CD14-positive monocyte (primary cell): ENCODE results near the gene OR13A1. TPM values are rescaled to one million over a fixed set of nuclear protein-coding genes. Genes with fewer than 3 reads are reported as not detected.
"Not testable (repeated sequence)": the region's sequence is repeated elsewhere in the genome, so short reads cannot be mapped to it uniquely, and the experiment has no call there.

Experiments used
- DNase-seq, 3 donors: peaks; one replicate each; pipeline ENCODE4 v3.0.0-alpha.2; 2011 to 2022
- H2AFZ ChIP-seq: 2 replicates; pipeline ENCODE4 v1.6.0; 2012; ENCODE audit warnings: mild to moderate bottlenecking, low read depth, low read length, inconsistent platforms; ENCODE audit not compliant: insufficient read depth, poor library complexity, severe bottlenecking
- H3K27ac ChIP-seq, 2 donors: 1 replicate in 1 of 2; 2 replicates in 1 of 2; pipeline ENCODE4 v1.5.1; 2012 to 2013; ENCODE audit warnings: low read length in 2 of 2, control low read depth in 1 of 2, inconsistent platforms in 1 of 2, low read depth in 1 of 2, mild to moderate bottlenecking in 1 of 2
- H3K27me3 ChIP-seq, 2 donors: one replicate each; pipeline versions ENCODE4 v1.6.0 to v1.6.1; 2011 to 2013; ENCODE audit warnings: low read length in 2 of 2; ENCODE audit not compliant: control insufficient read depth in 2 of 2, insufficient read depth in 2 of 2
- H3K36me3 ChIP-seq, 2 donors: replicated peaks in 1 of 2; 1 replicate in 1 of 2; 2 replicates in 1 of 2; pipeline versions ENCODE4 v1.5.1 to v1.6.1; 2012 to 2013; ENCODE audit warnings: low read length in 2 of 2, control low read depth in 1 of 2, inconsistent platforms in 1 of 2, mild to moderate bottlenecking in 1 of 2; ENCODE audit not compliant: insufficient read depth in 2 of 2, control insufficient read depth in 1 of 2
- H3K4me1 ChIP-seq, 2 donors: 1 replicate in 1 of 2; 2 replicates in 1 of 2; pipeline versions ENCODE4 v1.5.1 to v1.6.1; 2012 to 2013; ENCODE audit warnings: low read length in 2 of 2, control low read depth in 1 of 2, inconsistent platforms in 1 of 2, mild to moderate bottlenecking in 1 of 2, moderate library complexity in 1 of 2; ENCODE audit not compliant: insufficient read depth in 2 of 2, control insufficient read depth in 1 of 2
- H3K4me2 ChIP-seq: replicated peaks from 2 replicates; pipeline ENCODE3; 2012; ENCODE audit warnings: low read length, moderate library complexity, mild to moderate bottlenecking; ENCODE audit not compliant: poor library complexity, severe bottlenecking; ENCODE audit errors: extremely low read depth
- H3K4me3 ChIP-seq, 3 experiments: fragments of 200-600 bp in 1 of 3; sonication (generic) in 1 of 3; replicated peaks in 1 of 3; 1 replicate in 2 of 3; 2 replicates in 1 of 3; pipeline ENCODE4 v1.5.1; 2011 to 2013; ENCODE audit warnings: low read length in 3 of 3, mild to moderate bottlenecking in 3 of 3, control low read depth in 2 of 3, low read depth in 2 of 3, inconsistent platforms in 1 of 3, moderate library complexity in 1 of 3
- H3K79me2 ChIP-seq: 2 replicates; pipeline ENCODE4 v1.6.0; 2012; ENCODE audit warnings: mild to moderate bottlenecking, control low read depth, inconsistent platforms, low read length, moderate library complexity; ENCODE audit not compliant: insufficient read depth
- H3K9ac ChIP-seq: 2 replicates; pipeline ENCODE4 v1.6.0; 2017; ENCODE audit warnings: low read length, mild to moderate bottlenecking; ENCODE audit not compliant: insufficient read depth, poor library complexity, severe bottlenecking
- H3K9me3 ChIP-seq, 2 donors: replicated peaks in 1 of 2; 1 replicate in 1 of 2; 2 replicates in 1 of 2; pipeline versions ENCODE4 v1.5.1 to v1.6.1; 2012 to 2013; ENCODE audit warnings: low read length in 2 of 2, control low read depth in 1 of 2; ENCODE audit not compliant: control insufficient read depth in 1 of 2, insufficient read depth in 1 of 2
- H4K20me1 ChIP-seq: 2 replicates; pipeline ENCODE4 v1.6.0; 2012; ENCODE audit warnings: mild to moderate bottlenecking, low read length, control low read depth, moderate library complexity; ENCODE audit not compliant: insufficient read depth
- H3K27ac Mint-ChIP-seq, 7 donors: one replicate each; pipeline ENCODE4 v1.8.0; 2020; ENCODE audit warnings: mild to moderate bottlenecking in 7 of 7, mixed read lengths in 7 of 7, moderate library complexity in 6 of 7, inconsistent platforms in 2 of 7
- H3K27me3 Mint-ChIP-seq, 3 donors: one replicate each; pipeline ENCODE4 v1.8.0; 2021 to 2022; ENCODE audit warnings: low read depth in 3 of 3, mild to moderate bottlenecking in 3 of 3, mixed read lengths in 3 of 3, moderate library complexity in 3 of 3, inconsistent platforms in 1 of 3
- H3K36me3 Mint-ChIP-seq, 2 donors: one replicate each; pipeline ENCODE4 v1.8.0; 2020; ENCODE audit warnings: mixed read lengths in 2 of 2, inconsistent platforms in 1 of 2, mild to moderate bottlenecking in 1 of 2
- H3K4me1 Mint-ChIP-seq: one replicate; pipeline ENCODE4 v1.8.0; 2020; ENCODE audit warnings: mild to moderate bottlenecking, mixed read lengths
- H3K4me3 Mint-ChIP-seq, 2 donors: one replicate each; pipeline ENCODE4 v1.8.0; 2020; ENCODE audit warnings: mild to moderate bottlenecking in 2 of 2, mixed read lengths in 2 of 2, moderate library complexity in 1 of 2
- H3K9me3 Mint-ChIP-seq, 7 donors: one replicate each; pipeline ENCODE4 v1.8.0; 2020 to 2022; ENCODE audit warnings: mixed read lengths in 7 of 7, mild to moderate bottlenecking in 6 of 7, moderate library complexity in 6 of 7, inconsistent platforms in 2 of 7
- WGBS: methylation state at CpG from one replicate; pipeline ENCODE4 v1.1.5; 2013; ENCODE audit warnings: missing lambda C conversion rate; ENCODE audit not compliant: insufficient coverage; 5-methylcytosine and 5-hydroxymethylcytosine counted together
- intact Hi-C, 2 donors: fragments of 100-400 bp; cut with micrococcal nuclease; formaldehyde crosslinking; loops; one replicate each; pipeline versions ENCODE4 v1.15.0 to v1.15.1; 2023
- polyA plus RNA-seq, 3 donors: library from polyadenylated mRNA; depleted of rRNA in 1 of 3; unstranded in 2 of 3; stranded (reverse) in 1 of 3; fragments of 300-500 nt in 2 of 3; fragments of >200 nt in 1 of 3; fragmentation: Illumina TruSeq in 2 of 3; gene quantifications; 1 replicate in 2 of 3; 2 replicates in 1 of 3; pipeline ENCODE4 v1.2.3, GENCODE V29; 2012 to 2021
- TF ChIP-seq, protein P1 (sequence below): fragments of 200-600 bp; IDR thresholded peaks from one replicate; pipeline ENCODE4 v1.8.0; 2022; ENCODE audit warnings: antibody characterized with exemption, mild to moderate bottlenecking

Gene OR13A1
- polyA plus RNA-seq, 3 donors = 0.08 to 0.14 TPM; not detected in 1

DNA sequence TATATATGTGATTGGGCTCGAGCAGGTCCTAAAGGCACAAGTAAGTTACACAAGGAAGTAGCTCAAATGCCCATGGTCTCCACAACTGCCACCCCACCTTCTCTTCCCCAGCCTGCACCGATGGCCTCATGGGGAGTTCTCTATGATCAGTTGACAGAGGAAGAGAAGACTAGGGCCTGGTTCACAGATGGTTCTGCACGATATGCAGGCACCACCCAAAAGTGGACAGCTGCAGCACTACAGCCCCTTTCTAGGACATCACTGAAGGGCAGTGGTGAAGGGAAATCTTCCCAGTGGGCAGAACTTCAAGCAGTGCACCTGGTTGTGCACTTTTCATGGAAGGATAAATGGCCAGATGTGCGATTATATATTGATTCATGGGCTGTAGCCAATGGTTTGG, 25.0 kb upstream of the OR13A1 start:
- H3K27me3 ChIP-seq, intact Hi-C loops, H3K27ac Mint-ChIP-seq, H3K9me3 ChIP-seq, H3K27me3 Mint-ChIP-seq, H3K36me3 Mint-ChIP-seq, H3K4me1 ChIP-seq, H3K27ac ChIP-seq, H3K4me3 ChIP-seq, H3K4me2 ChIP-seq, H3K4me1 Mint-ChIP-seq, H3K9ac ChIP-seq, H3K36me3 ChIP-seq, H4K20me1 ChIP-seq, H3K79me2 ChIP-seq, H2AFZ ChIP-seq, H3K4me3 Mint-ChIP-seq, DNase-seq: not testable (repeated sequence)
- H3K9me3 Mint-ChIP-seq = peaks cover 2 to 17% (median 12%) of the 10 kb centered on the region in 7 donors
- WGBS = no CpG with 5 or more reads among the region's 4 CpGs

DNA sequence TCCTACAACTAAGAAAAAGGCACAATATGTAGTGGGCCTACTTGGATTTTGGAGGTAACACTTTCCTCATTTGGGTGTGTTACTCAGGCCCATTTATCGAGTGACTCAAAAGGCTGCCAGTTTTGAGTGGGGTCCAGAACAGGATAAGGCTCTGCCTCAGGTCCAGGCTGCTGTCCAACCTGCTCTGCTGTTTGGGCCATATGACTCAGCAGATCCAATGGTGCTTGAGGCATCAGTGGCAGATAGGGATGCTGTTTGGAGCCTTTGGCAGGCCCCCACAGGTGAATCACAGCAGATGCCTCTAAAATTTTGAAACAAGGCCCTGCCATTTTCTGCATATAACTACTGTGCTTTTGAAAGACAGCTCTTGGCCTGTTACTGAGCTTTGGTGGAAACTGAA, 24.5 kb upstream of the OR13A1 start:
- Histone ChIP-seq H3K4me2 (no peak overlapping the region), H3K4me1 (no peaks in the 10 kb centered on the region), H3K9me3 (peaks cover 0 to 4% of the 10 kb centered on the region in 2 donors), H3K36me3 (no peaks in the 10 kb centered on the region), H3K27me3 (no peaks in the 10 kb centered on the region), H4K20me1 (no peaks in the 10 kb centered on the region), H3K4me3 (no peak overlapping the region), H3K9ac (no peak overlapping the region), H2AFZ (no peak overlapping the region), H3K79me2 (no peaks in the 10 kb centered on the region), H3K27ac (no peak overlapping the region)
- H3K4me1 Mint-ChIP-seq = no peaks in the 10 kb centered on the region
- 100% methylated on average over 1 of the region's 1 CpG for WGBS
- no peaks in the 10 kb centered on the region for H3K36me3 Mint-ChIP-seq
- DNase-seq = no peak
- intact Hi-C loops = no loop called here
- H3K27ac Mint-ChIP-seq = no peak overlapping the region
- H3K9me3 Mint-ChIP-seq = peaks cover 2 to 17% (median 12%) of the 10 kb centered on the region in 7 donors
- peaks cover 0 to 7% (median 2%) of the 10 kb centered on the region in 3 donors for H3K27me3 Mint-ChIP-seq
- TF ChIP-seq, protein P1, sequence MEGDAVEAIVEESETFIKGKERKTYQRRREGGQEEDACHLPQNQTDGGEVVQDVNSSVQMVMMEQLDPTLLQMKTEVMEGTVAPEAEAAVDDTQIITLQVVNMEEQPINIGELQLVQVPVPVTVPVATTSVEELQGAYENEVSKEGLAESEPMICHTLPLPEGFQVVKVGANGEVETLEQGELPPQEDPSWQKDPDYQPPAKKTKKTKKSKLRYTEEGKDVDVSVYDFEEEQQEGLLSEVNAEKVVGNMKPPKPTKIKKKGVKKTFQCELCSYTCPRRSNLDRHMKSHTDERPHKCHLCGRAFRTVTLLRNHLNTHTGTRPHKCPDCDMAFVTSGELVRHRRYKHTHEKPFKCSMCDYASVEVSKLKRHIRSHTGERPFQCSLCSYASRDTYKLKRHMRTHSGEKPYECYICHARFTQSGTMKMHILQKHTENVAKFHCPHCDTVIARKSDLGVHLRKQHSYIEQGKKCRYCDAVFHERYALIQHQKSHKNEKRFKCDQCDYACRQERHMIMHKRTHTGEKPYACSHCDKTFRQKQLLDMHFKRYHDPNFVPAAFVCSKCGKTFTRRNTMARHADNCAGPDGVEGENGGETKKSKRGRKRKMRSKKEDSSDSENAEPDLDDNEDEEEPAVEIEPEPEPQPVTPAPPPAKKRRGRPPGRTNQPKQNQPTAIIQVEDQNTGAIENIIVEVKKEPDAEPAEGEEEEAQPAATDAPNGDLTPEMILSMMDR = no peak
- H3K4me3 Mint-ChIP-seq = no peak overlapping the region

DNA sequence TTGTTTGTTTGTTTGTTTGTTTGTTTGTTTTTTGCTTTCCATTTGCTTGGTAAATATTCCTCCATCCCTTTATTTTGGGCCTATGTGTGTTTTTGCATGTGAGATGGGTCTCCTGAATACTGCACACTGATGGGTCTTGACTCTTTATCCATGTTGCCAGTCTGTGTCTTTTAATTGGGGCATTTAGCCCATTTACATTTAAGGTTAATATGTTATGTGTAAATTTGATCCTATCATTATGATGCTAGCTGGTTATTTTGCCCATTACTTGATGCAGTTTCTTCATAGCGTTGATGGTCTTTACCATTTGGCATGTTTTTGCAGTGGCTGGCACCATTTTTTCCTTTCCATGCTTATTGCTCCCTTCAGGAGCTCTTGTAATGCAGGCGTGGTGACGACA, 16.4 kb upstream of the OR13A1 start:
- H3K27ac ChIP-seq, H3K79me2 ChIP-seq, H3K36me3 ChIP-seq, H3K4me1 Mint-ChIP-seq, H3K27ac Mint-ChIP-seq, H3K4me2 ChIP-seq, H4K20me1 ChIP-seq, H3K4me1 ChIP-seq, DNase-seq, H3K4me3 Mint-ChIP-seq, H3K9ac ChIP-seq, H2AFZ ChIP-seq, intact Hi-C loops, H3K36me3 Mint-ChIP-seq, H3K4me3 ChIP-seq, H3K9me3 ChIP-seq, H3K27me3 ChIP-seq: not testable (repeated sequence)
- WGBS = no CpG with 5 or more reads among the region's 3 CpGs
- peaks cover 0 to 15% (median 5%) of the 10 kb centered on the region in 7 donors for H3K9me3 Mint-ChIP-seq
- peaks cover 3 to 22% (median 12%) of the 10 kb centered on the region in 3 donors for H3K27me3 Mint-ChIP-seq

DNA sequence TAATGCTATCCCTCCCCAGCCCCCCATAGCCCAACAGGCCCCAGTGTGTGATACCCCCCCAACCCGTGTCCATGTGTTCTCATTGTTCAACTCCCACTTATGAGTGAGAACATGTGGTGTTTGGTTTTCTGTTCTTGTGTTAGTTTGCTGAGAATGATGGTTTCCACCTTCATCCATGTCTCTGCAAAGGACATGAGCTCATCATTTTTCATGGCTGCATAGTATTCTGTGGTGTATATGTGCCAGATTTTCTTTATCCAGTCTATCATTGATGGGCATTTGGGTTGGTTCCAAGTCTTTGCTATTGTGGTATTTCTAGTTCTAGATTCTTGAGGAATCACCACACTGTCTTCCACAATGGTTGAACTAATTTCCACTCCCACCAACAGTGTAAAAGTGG, 11.5 kb upstream of the OR13A1 start:
- H3K4me2 ChIP-seq, H3K9ac ChIP-seq, H2AFZ ChIP-seq, H3K36me3 ChIP-seq, H3K4me1 ChIP-seq, H3K36me3 Mint-ChIP-seq, H3K4me3 Mint-ChIP-seq, H3K79me2 ChIP-seq, H3K27ac ChIP-seq, H3K4me3 ChIP-seq, H4K20me1 ChIP-seq, H3K27me3 ChIP-seq, H3K9me3 ChIP-seq, H3K27ac Mint-ChIP-seq, DNase-seq, intact Hi-C loops: not testable (repeated sequence)
- Mint-ChIP-seq H3K9me3 (peaks cover 0 to 15% (median 7%) of the 10 kb centered on the region in 7 donors), H3K4me1 (peaks cover 12% of the 10 kb centered on the region), H3K27me3 (peaks cover 5 to 19% (median 9%) of the 10 kb centered on the region in 3 donors)
- WGBS = no CpG with 5 or more reads among the region's 1 CpG
